Gastrocnemius medialis (tissue), 4 donors: Measurements from ENCODE around the gene RELL1.

ENCODE experiments used
- CTCF ChIP-seq, 5 experiments: fragments of 450-650 bp in 3 of 5; fragments of 200-600 bp in 2 of 5; sonication (generic) in 2 of 5; IDR thresholded peaks in 4 of 5; conservative IDR thresholded peaks in 1 of 5; 1 replicate in 4 of 5; 2 replicates in 1 of 5; pipeline ENCODE4 v1.5.1; 2016 to 2019; ENCODE audit warnings: antibody characterized with exemption in 5 of 5, mild to moderate bottlenecking in 3 of 5, moderate library complexity in 3 of 5
- POLR2A ChIP-seq, 2 donors: fragments of 450-650 bp; IDR thresholded peaks; one replicate each; pipeline ENCODE4 v1.6.1; 2017; ENCODE audit warnings: antibody characterized with exemption in 2 of 2, mild to moderate bottlenecking in 2 of 2, moderate library complexity in 2 of 2

GRCh38 chr4:37623125-37623524 is 63.1 kb downstream of the RELL1 start:
- TF ChIP-seq CTCF (IDR thresholded peaks at IDR 0.05 in 4 of 5, conservative IDR thresholded peaks at IDR 0.05 in 1 of 5) = no peak
- no peak for TF ChIP-seq POLR2A (IDR thresholded peaks at IDR 0.05)
